Medulla oblongata (tissue), 1 donor: ENCODE results near the gene USH1C.

Source experiments
- DNase-seq: peaks from one replicate; pipeline ENCODE4 v3.0.0-alpha.2; 2015; ENCODE audit errors: extremely low spot score

USH1C gene

GRCh38 chr11:17544181-17544622 is at the start of gene USH1C:
Gene USH1C, minus strand, starts transcription at chr11:17544416. Its CDS starts 109 bp downstream, at chr11:17544307.
- DNase-seq = no peak

- no peak for DNase-seq
Measured at GRCh38 chr11:17593466-17594245, 49.4 kb upstream of the USH1C start.

GRCh38 chr11:17591293-17591692 is 47.1 kb upstream of the USH1C start:
- no peak for DNase-seq

- no peak for DNase-seq
Measured at GRCh38 chr11:17590463-17590862, 46.2 kb upstream of the USH1C start.

GRCh38 chr11:17588721-17589120 is 44.5 kb upstream of the USH1C start:
- no peak for DNase-seq

- DNase-seq = no peak
Measured at GRCh38 chr11:17588166-17588565, 44.0 kb upstream of the USH1C start.

- no peak for DNase-seq
Measured at GRCh38 chr11:17585911-17586695, 41.9 kb upstream of the USH1C start.

GRCh38 chr11:17581732-17582053 is 37.5 kb upstream of the USH1C start:
- DNase-seq = no peak

GRCh38 chr11:17581036-17581731 is 37.0 kb upstream of the USH1C start:
- DNase-seq = no peak

- no peak for DNase-seq
Measured at GRCh38 chr11:17580271-17580670, 36.1 kb upstream of the USH1C start.

- DNase-seq = no peak
Measured at GRCh38 chr11:17579451-17579850, 35.2 kb upstream of the USH1C start.

- DNase-seq = no peak
Measured at GRCh38 chr11:17578958-17579357, 34.7 kb upstream of the USH1C start.

- no peak for DNase-seq
Measured at GRCh38 chr11:17578296-17578695, 34.1 kb upstream of the USH1C start.

- no peak for DNase-seq
Measured at GRCh38 chr11:17575431-17576425, 31.5 kb upstream of the USH1C start.

- no peak for DNase-seq
Measured at GRCh38 chr11:17574141-17575091, 30.2 kb upstream of the USH1C start.

- DNase-seq = no peak
Measured at GRCh38 chr11:17573526-17573925, 29.3 kb upstream of the USH1C start.

GRCh38 chr11:17572791-17573460 is 28.7 kb upstream of the USH1C start:
- no peak for DNase-seq

GRCh38 chr11:17572359-17572690 is 28.1 kb upstream of the USH1C start:
- no peak for DNase-seq

- no peak for DNase-seq
Measured at GRCh38 chr11:17571431-17572358, 27.5 kb upstream of the USH1C start.
